ENCODE measurements around the gene SYNPO2.
"Not testable (repeated sequence)": the region's sequence is repeated elsewhere in the genome, so short reads cannot be mapped to it uniquely, and the experiment has no call there.

Gene SYNPO2

GRCh38 chr4:118888666-118889311 lies at the start of gene SYNPO2:
TSS of gene SYNPO2 (plus strand) at chr4:118888854. CDS start at chr4:118889037, 183 bp downstream.
- DNase-seq: peak; percentile 11

- DNase-seq: no peak
Observed at GRCh38 chr4:118839221-118839927, 49.3 kb upstream of the SYNPO2 start.

- no peak for DNase-seq
Observed at GRCh38 chr4:118842055-118842454, 46.6 kb upstream of the SYNPO2 start.

- no peak for DNase-seq
Observed at GRCh38 chr4:118843237-118843636, 45.4 kb upstream of the SYNPO2 start.

GRCh38 chr4:118845552-118846050 lies 43.1 kb upstream of the SYNPO2 start:
- DNase-seq: no peak

- no peak for DNase-seq
Observed at GRCh38 chr4:118846979-118847378, 41.7 kb upstream of the SYNPO2 start.

- no peak for DNase-seq
Observed at GRCh38 chr4:118848242-118848641, 40.4 kb upstream of the SYNPO2 start.

GRCh38 chr4:118848901-118849300 lies 39.8 kb upstream of the SYNPO2 start:
- DNase-seq: no peak

- no peak for DNase-seq
Observed at GRCh38 chr4:118849867-118850487, 38.7 kb upstream of the SYNPO2 start.

GRCh38 chr4:118850488-118851173 lies 38.0 kb upstream of the SYNPO2 start:
- DNase-seq: no peak

GRCh38 chr4:118857760-118858159 lies 30.9 kb upstream of the SYNPO2 start:
- no peak for DNase-seq

GRCh38 chr4:118858779-118859178 lies 29.9 kb upstream of the SYNPO2 start:
- DNase-seq: no peak

- peak; percentile 49 for DNase-seq
Observed at GRCh38 chr4:118865091-118865708, 23.5 kb upstream of the SYNPO2 start.

- DNase-seq: no peak
Observed at GRCh38 chr4:118866442-118866841, 22.2 kb upstream of the SYNPO2 start.

- DNase-seq: no peak
Observed at GRCh38 chr4:118867311-118868067, 21.2 kb upstream of the SYNPO2 start.

GRCh38 chr4:118869808-118870342 lies 18.8 kb upstream of the SYNPO2 start:
- no peak for DNase-seq

GRCh38 chr4:118872181-118872580 lies 16.5 kb upstream of the SYNPO2 start:
- DNase-seq: no peak

- no peak for DNase-seq
Observed at GRCh38 chr4:118877797-118878196, 10.9 kb upstream of the SYNPO2 start.

GRCh38 chr4:118878507-118878906 lies 10.1 kb upstream of the SYNPO2 start:
- not testable (repeated sequence) for DNase-seq

- no peak for DNase-seq
Observed at GRCh38 chr4:118879409-118879808, 9.2 kb upstream of the SYNPO2 start.

GRCh38 chr4:118881512-118882146 lies 7.0 kb upstream of the SYNPO2 start:
- no peak for DNase-seq
